ENCODE measurements around the gene ATP6V0E2.

Gene ATP6V0E2

DNA sequence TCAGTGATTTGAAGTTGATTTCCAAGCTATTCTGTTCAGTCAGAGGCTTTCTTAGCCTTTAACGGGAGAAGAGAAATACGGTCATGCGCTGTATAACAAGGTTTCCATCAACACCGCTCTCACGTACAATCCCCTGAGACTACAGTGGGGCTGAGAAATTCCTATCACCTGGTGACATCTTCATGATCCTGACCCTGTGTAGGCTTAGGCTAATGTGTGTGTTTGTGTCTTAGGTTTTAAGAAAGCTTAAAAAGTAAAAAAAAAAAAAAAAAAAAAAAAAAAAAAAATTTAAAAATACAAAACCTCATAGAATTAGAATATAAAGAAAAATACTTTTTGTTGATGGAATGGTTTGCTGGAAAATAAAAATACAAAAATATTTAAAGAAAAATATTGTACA is 33.8 kb upstream of the ATP6V0E2 start:
- Histone ChIP-seq H3K27ac (replicated peaks) (no peak overlapping the region), H3K4me3 (replicated peaks; ENCODE audit: insufficient read depth, low read length) (no peak overlapping the region), H3K27me3 (ENCODE audit: insufficient read depth, poor library complexity, severe bottlenecking) (no peaks in the 10 kb centered on the region)
- no peak for DNase-seq (ENCODE audit: low read depth in 1 of 2, low spot score in 1 of 2)
- TF ChIP-seq, protein P1, sequence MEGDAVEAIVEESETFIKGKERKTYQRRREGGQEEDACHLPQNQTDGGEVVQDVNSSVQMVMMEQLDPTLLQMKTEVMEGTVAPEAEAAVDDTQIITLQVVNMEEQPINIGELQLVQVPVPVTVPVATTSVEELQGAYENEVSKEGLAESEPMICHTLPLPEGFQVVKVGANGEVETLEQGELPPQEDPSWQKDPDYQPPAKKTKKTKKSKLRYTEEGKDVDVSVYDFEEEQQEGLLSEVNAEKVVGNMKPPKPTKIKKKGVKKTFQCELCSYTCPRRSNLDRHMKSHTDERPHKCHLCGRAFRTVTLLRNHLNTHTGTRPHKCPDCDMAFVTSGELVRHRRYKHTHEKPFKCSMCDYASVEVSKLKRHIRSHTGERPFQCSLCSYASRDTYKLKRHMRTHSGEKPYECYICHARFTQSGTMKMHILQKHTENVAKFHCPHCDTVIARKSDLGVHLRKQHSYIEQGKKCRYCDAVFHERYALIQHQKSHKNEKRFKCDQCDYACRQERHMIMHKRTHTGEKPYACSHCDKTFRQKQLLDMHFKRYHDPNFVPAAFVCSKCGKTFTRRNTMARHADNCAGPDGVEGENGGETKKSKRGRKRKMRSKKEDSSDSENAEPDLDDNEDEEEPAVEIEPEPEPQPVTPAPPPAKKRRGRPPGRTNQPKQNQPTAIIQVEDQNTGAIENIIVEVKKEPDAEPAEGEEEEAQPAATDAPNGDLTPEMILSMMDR (IDR thresholded peaks at IDR 0.05; ENCODE audit: insufficient read depth, low read length): no peak
- TF ChIP-seq SPI1 (IDR thresholded peaks at IDR 0.05; ENCODE audit: borderline replicate concordance, low read depth): no peak
- TF ChIP-seq, protein P2, sequence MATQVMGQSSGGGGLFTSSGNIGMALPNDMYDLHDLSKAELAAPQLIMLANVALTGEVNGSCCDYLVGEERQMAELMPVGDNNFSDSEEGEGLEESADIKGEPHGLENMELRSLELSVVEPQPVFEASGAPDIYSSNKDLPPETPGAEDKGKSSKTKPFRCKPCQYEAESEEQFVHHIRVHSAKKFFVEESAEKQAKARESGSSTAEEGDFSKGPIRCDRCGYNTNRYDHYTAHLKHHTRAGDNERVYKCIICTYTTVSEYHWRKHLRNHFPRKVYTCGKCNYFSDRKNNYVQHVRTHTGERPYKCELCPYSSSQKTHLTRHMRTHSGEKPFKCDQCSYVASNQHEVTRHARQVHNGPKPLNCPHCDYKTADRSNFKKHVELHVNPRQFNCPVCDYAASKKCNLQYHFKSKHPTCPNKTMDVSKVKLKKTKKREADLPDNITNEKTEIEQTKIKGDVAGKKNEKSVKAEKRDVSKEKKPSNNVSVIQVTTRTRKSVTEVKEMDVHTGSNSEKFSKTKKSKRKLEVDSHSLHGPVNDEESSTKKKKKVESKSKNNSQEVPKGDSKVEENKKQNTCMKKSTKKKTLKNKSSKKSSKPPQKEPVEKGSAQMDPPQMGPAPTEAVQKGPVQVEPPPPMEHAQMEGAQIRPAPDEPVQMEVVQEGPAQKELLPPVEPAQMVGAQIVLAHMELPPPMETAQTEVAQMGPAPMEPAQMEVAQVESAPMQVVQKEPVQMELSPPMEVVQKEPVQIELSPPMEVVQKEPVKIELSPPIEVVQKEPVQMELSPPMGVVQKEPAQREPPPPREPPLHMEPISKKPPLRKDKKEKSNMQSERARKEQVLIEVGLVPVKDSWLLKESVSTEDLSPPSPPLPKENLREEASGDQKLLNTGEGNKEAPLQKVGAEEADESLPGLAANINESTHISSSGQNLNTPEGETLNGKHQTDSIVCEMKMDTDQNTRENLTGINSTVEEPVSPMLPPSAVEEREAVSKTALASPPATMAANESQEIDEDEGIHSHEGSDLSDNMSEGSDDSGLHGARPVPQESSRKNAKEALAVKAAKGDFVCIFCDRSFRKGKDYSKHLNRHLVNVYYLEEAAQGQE (IDR thresholded peaks at IDR 0.05; ENCODE audit: insufficient replicate concordance, low read depth): no peak
- TF ChIP-seq POLR2AphosphoS5 (IDR thresholded peaks at IDR 0.05; ENCODE audit: low read depth): no peak
- no peak for TF ChIP-seq GABPA (IDR thresholded peaks at IDR 0.05; ENCODE audit: low read depth)

DNA sequence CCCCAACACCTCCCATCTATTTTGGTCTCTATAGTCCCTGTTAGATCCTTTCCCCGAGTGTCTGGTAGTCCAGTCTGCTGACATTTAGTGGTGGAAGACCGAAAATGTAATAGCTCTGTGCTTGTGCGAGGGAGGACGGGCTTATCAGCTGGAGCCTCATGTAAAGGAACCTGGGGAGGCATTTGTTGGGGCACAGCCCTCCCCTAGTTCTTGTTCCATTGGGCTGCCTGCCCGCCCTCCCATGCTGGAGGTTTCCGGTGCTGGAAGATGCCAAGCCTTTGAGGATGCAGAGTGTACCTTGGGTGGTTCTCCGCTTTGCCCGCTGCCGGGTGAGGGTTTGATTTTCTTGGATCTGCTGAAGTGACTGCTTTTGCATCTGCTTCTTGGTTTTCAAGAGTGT is 30.2 kb upstream of the ATP6V0E2 start:
- no peak overlapping the region for H3K4me3 ChIP-seq (replicated peaks; ENCODE audit: insufficient read depth, low read length)
- TF ChIP-seq, protein P2 (IDR thresholded peaks at IDR 0.05; ENCODE audit: insufficient replicate concordance, low read depth): no peak
- TF ChIP-seq, protein P1 (IDR thresholded peaks at IDR 0.05; ENCODE audit: insufficient read depth, low read length): no peak
- TF ChIP-seq SPI1 (IDR thresholded peaks at IDR 0.05; ENCODE audit: borderline replicate concordance, low read depth): no peak
- TF ChIP-seq POLR2AphosphoS5 (IDR thresholded peaks at IDR 0.05; ENCODE audit: low read depth): no peak
- TF ChIP-seq GABPA (IDR thresholded peaks at IDR 0.05; ENCODE audit: low read depth): no peak
- H3K27me3 ChIP-seq (ENCODE audit: insufficient read depth, poor library complexity, severe bottlenecking): no peaks in the 10 kb centered on the region
- H3K27ac ChIP-seq (replicated peaks): no peak overlapping the region
- DNase-seq (ENCODE audit: low read depth in 1 of 2, low spot score in 1 of 2): no peak

DNA sequence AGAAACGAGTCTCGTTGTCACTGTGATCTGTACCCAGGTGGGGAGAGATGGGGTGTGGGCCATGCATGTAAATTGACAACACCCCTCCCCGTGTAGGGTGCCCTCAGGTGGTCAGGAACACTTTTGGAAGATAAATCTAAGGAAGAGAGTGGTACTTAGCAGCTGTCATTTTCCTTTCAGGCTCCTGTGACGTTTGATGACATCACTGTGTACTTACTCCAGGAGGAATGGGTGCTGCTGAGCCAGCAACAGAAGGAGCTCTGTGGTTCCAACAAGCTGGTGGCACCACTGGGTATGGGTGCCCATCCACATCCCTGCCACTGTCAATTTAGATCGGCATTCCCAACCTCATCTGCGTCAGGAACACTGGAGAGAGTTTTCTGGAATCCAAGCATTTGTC is 29.3 kb upstream of the ATP6V0E2 start:
- no peak overlapping the region for H3K4me3 ChIP-seq (replicated peaks; ENCODE audit: insufficient read depth, low read length)
- no peaks in the 10 kb centered on the region for H3K27me3 ChIP-seq (ENCODE audit: insufficient read depth, poor library complexity, severe bottlenecking)
- H3K27ac ChIP-seq (replicated peaks): no peak overlapping the region
- DNase-seq (ENCODE audit: low read depth in 1 of 2, low spot score in 1 of 2): no peak
- TF ChIP-seq, protein P2 (IDR thresholded peaks at IDR 0.05; ENCODE audit: insufficient replicate concordance, low read depth): no peak
- no peak for TF ChIP-seq POLR2AphosphoS5 (IDR thresholded peaks at IDR 0.05; ENCODE audit: low read depth)
- no peak for TF ChIP-seq GABPA (IDR thresholded peaks at IDR 0.05; ENCODE audit: low read depth)
- TF ChIP-seq, protein P1 (IDR thresholded peaks at IDR 0.05; ENCODE audit: insufficient read depth, low read length): no peak
- no peak for TF ChIP-seq SPI1 (IDR thresholded peaks at IDR 0.05; ENCODE audit: borderline replicate concordance, low read depth)

Measured in HL-60 (cell line).